NK-92 (cell line): Measurements from ENCODE around the gene HLA-DMB.

Source experiments
- DNase-seq: peaks from one replicate; lab custom pipeline; 2025; ENCODE audit not compliant: unreplicated experiment; lab: John Stamatoyannopoulos, UW

HLA-DMB gene

GRCh38 chr6:32908897-32909296 lies 31.9 kb downstream of the HLA-DMB start:
- DNase-seq: no peak

GRCh38 chr6:32906539-32906938 lies 34.3 kb downstream of the HLA-DMB start:
- no peak for DNase-seq

GRCh38 chr6:32905078-32905477 lies 35.8 kb downstream of the HLA-DMB start:
- DNase-seq: no peak

- DNase-seq: no peak
These were observed 36.9 kb downstream of the HLA-DMB start for GRCh38 chr6:32903952-32904351.

- DNase-seq: no peak
These were observed 45.9 kb downstream of the HLA-DMB start for GRCh38 chr6:32895006-32895345.

- peak; percentile 65 for DNase-seq
These were observed 46.5 kb downstream of the HLA-DMB start for GRCh38 chr6:32894085-32895005.

- DNase-seq: no peak
These were observed 50.0 kb downstream of the HLA-DMB start for GRCh38 chr6:32890831-32891230.

- no peak for DNase-seq
These were observed 51.3 kb downstream of the HLA-DMB start for GRCh38 chr6:32889533-32889932.

GRCh38 chr6:32888576-32888975 lies 52.3 kb downstream of the HLA-DMB start:
- DNase-seq: no peak

GRCh38 chr6:32887616-32888015 lies 53.2 kb downstream of the HLA-DMB start:
- no peak for DNase-seq

- DNase-seq: no peak
These were observed 54.0 kb downstream of the HLA-DMB start for GRCh38 chr6:32886681-32887383.

- DNase-seq: no peak
These were observed 55.0 kb downstream of the HLA-DMB start for GRCh38 chr6:32885698-32886286.
